Keratinocyte (primary cell): ENCODE measurements around the gene ZBTB48. TPM values are rescaled to one million over a fixed set of nuclear protein-coding genes. Genes with fewer than 3 reads are reported as not detected.
A peak's percentile ranks its signal among the peaks of the same experiment; 100 is the strongest.

Experiments
- DNase-seq: peaks from one replicate; pipeline ENCODE4 v3.0.0-alpha.2; 2011; ENCODE audit warnings: low read depth, missing footprints, low spot score
- FAIRE-seq: peaks from 2 replicates; lab custom pipeline; 2011; peaks lifted over from hg19 to GRCh38; lab: Jason Lieb, UNC
- H2AFZ ChIP-seq: 2 replicates; pipeline ENCODE4 v1.6.0; 2012; ENCODE audit warnings: low read length, control low read depth, inconsistent platforms; ENCODE audit not compliant: control insufficient read depth
- H3K27ac ChIP-seq: 2 replicates; pipeline ENCODE4 v1.5.1; 2011; ENCODE audit warnings: low read length; ENCODE audit not compliant: control insufficient read depth, insufficient read depth
- H3K27me3 ChIP-seq: 3 replicates; pipeline ENCODE4 v1.6.0; 2011; ENCODE audit warnings: low read length; ENCODE audit not compliant: control insufficient read depth, insufficient read depth; ENCODE audit errors: extremely low read depth
- H3K36me3 ChIP-seq, 2 experiments: 2 replicates in 1 of 2; 3 replicates in 1 of 2; pipeline ENCODE4 v1.5.1; 2011; ENCODE audit warnings: low read length in 2 of 2, mild to moderate bottlenecking in 1 of 2; ENCODE audit not compliant: control insufficient read depth in 2 of 2, insufficient read depth in 2 of 2; ENCODE audit errors: extremely low read depth in 1 of 2
- H3K4me1 ChIP-seq: 3 replicates; pipeline ENCODE4 v1.5.1; 2011; ENCODE audit warnings: low read length; ENCODE audit not compliant: control insufficient read depth, insufficient read depth; ENCODE audit errors: extremely low read depth
- H3K4me2 ChIP-seq: 3 replicates; pipeline ENCODE4 v1.6.0; 2011; ENCODE audit warnings: low read depth, low read length; ENCODE audit not compliant: control insufficient read depth, insufficient read depth; ENCODE audit errors: extremely low read depth
- H3K4me3 ChIP-seq, 3 experiments: fragments of 200-600 bp in 1 of 3; sonication (generic) in 1 of 3; 2 replicates in 2 of 3; 3 replicates in 1 of 3; pipeline ENCODE4 v1.5.1; 2011 to 2016; ENCODE audit warnings: low read length in 3 of 3, mild to moderate bottlenecking in 3 of 3, control low read depth in 2 of 3, inconsistent platforms in 1 of 3, low read depth in 1 of 3, mixed read lengths in 1 of 3, mixed run types in 1 of 3, moderate library complexity in 1 of 3; ENCODE audit not compliant: control insufficient read depth in 2 of 3, insufficient read depth in 2 of 3; ENCODE audit errors: extremely low read depth in 1 of 3
- H3K79me2 ChIP-seq: 2 replicates; pipeline ENCODE4 v1.6.0; 2012; ENCODE audit warnings: low read length; ENCODE audit not compliant: control insufficient read depth, insufficient read depth
- H3K9ac ChIP-seq: 3 replicates; pipeline ENCODE4 v1.6.0; 2011; ENCODE audit warnings: low read length; ENCODE audit not compliant: control insufficient read depth, insufficient read depth; ENCODE audit errors: extremely low read depth
- H3K9me1 ChIP-seq: 3 replicates; pipeline ENCODE4 v1.6.0; 2011; ENCODE audit warnings: low read length; ENCODE audit not compliant: control insufficient read depth, insufficient read depth; ENCODE audit errors: extremely low read depth
- H3K9me3 ChIP-seq: 2 replicates; pipeline ENCODE4 v1.5.1; 2012; ENCODE audit warnings: low read depth, low read length; ENCODE audit not compliant: control insufficient read depth
- H4K20me1 ChIP-seq: 3 replicates; pipeline ENCODE4 v1.6.0; 2011; ENCODE audit warnings: low read length; ENCODE audit not compliant: control insufficient read depth, insufficient read depth; ENCODE audit errors: extremely low read depth
- EZH2 ChIP-seq: IDR thresholded peaks from one replicate; pipeline ENCODE4 v1.6.1; 2012; ENCODE audit warnings: inconsistent platforms, mild to moderate bottlenecking, low read length, moderate library complexity
- dilution Hi-C: fragments of 300-500 bp; cut with MboI; formaldehyde crosslinking; loops from one replicate; pipeline ENCODE4 v1.7.0; 2020; ENCODE audit warnings: low sequenced_read_pairs; ENCODE audit not compliant: extremely low pct_ligation_motif_present
- polyA plus RNA-seq, 5 experiments: library from polyadenylated mRNA; depleted of rRNA in 3 of 5; stranded (reverse) in 3 of 5; stranded (forward) in 1 of 5; unstranded in 1 of 5; fragments of >200 nt; gene quantifications; 1 replicate in 1 of 5; 2 replicates in 3 of 5; 3 replicates in 1 of 5; pipeline versions ENCODE4 v1.2.1 to v1.2.3, GENCODE V29; 2011 to 2012; ENCODE audit warnings: missing spikeins in 2 of 5, low read depth in 1 of 5, low replicate concordance in 1 of 5
- TF ChIP-seq, protein P1 (sequence below), 3 experiments: IDR thresholded peaks in 1 of 3; conservative IDR thresholded peaks in 1 of 3; optimal IDR thresholded peaks in 1 of 3; 2 replicates in 2 of 3; 3 replicates in 1 of 3; pipeline versions ENCODE3 to v1.5.1; 2011; ENCODE audit warnings: low read length in 3 of 3, mild to moderate bottlenecking in 3 of 3, moderate library complexity in 2 of 3, control low read depth in 1 of 3, inconsistent platforms in 1 of 3; ENCODE audit not compliant: insufficient read depth in 2 of 3; ENCODE audit errors: extremely low read depth in 1 of 3

The ZBTB48 gene
- polyA plus RNA-seq, 1 donor (not counting 4 experiments of a cell fraction or from before 2014, with no cell fraction given): 10.9 TPM

- Histone ChIP-seq H3K9me1 (peaks cover 6% of the 10 kb centered on the region), H2AFZ (no peak overlapping the region), H3K4me1 (peaks cover 34% of the 10 kb centered on the region), H4K20me1 (peaks cover 68% of the 10 kb centered on the region), H3K27ac (no peak overlapping the region), H3K79me2 (peaks cover 92% of the 10 kb centered on the region), H3K4me3 (peak overlapping the region in 1 of 3 experiments; percentile 13), H3K9me3 (no peaks in the 10 kb centered on the region), H3K9ac (peak overlapping the region; percentile 28), H3K4me2 (no peak overlapping the region), H3K36me3 (peaks cover 54 to 69% of the 10 kb centered on the region in 2 experiments), H3K27me3 (no peaks in the 10 kb centered on the region)
- TF ChIP-seq, protein P1, sequence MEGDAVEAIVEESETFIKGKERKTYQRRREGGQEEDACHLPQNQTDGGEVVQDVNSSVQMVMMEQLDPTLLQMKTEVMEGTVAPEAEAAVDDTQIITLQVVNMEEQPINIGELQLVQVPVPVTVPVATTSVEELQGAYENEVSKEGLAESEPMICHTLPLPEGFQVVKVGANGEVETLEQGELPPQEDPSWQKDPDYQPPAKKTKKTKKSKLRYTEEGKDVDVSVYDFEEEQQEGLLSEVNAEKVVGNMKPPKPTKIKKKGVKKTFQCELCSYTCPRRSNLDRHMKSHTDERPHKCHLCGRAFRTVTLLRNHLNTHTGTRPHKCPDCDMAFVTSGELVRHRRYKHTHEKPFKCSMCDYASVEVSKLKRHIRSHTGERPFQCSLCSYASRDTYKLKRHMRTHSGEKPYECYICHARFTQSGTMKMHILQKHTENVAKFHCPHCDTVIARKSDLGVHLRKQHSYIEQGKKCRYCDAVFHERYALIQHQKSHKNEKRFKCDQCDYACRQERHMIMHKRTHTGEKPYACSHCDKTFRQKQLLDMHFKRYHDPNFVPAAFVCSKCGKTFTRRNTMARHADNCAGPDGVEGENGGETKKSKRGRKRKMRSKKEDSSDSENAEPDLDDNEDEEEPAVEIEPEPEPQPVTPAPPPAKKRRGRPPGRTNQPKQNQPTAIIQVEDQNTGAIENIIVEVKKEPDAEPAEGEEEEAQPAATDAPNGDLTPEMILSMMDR (optimal IDR thresholded peaks at IDR 0.05 in 1 of 3, IDR thresholded peaks at IDR 0.05 in 1 of 3, conservative IDR thresholded peaks at IDR 0.05 in 1 of 3; ENCODE audit: extremely low read depth in 1 of 3, insufficient read depth in 2 of 3, low read length in 3 of 3): no peak
- no peak for TF ChIP-seq EZH2
- dilution Hi-C loops: no loop called here
- FAIRE-seq: no peak
- DNase-seq: no peak
Measured at GRCh38 chr1:6596886-6597776, 17.3 kb downstream of the ZBTB48 start.

DNA sequence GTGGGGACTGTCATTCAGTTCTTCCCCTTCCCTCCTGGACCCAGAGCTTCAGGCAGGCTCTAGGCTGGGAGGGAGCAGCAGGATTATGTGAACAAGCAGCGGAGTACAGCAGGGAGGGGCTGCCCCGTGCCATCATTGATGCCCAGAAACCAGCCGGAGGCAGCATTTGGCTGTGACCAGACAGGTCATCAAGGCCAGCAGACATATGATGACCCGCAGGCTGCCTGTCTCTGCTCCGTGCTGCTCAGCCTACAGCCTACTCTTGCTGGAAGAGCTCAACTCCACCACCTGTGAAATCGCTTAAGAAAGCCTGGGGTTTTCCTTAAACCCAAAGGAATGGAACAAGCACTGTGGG lies 18.0 kb downstream of the ZBTB48 start:
- TF ChIP-seq EZH2: no peak
- TF ChIP-seq, protein P1 (optimal IDR thresholded peaks at IDR 0.05 in 1 of 3, IDR thresholded peaks at IDR 0.05 in 1 of 3, conservative IDR thresholded peaks at IDR 0.05 in 1 of 3; ENCODE audit: extremely low read depth in 1 of 3, insufficient read depth in 2 of 3, low read length in 3 of 3): no peak
- Histone ChIP-seq H4K20me1 (peaks cover 62% of the 10 kb centered on the region), H3K9me3 (no peaks in the 10 kb centered on the region), H3K9me1 (peaks cover 6% of the 10 kb centered on the region), H3K4me2 (peak overlapping the region; percentile 27), H3K27me3 (no peaks in the 10 kb centered on the region), H3K9ac (peak overlapping the region; percentile 28), H3K27ac (peak overlapping the region; percentile 49), H3K4me3 (peak overlapping the region in 1 of 3 experiments; percentile 19), H3K36me3 (peaks cover 48 to 65% of the 10 kb centered on the region in 2 experiments), H2AFZ (no peak overlapping the region), H3K79me2 (peaks cover 91% of the 10 kb centered on the region), H3K4me1 (peaks cover 34% of the 10 kb centered on the region)
- dilution Hi-C loops: no loop called here
- DNase-seq (no peak), FAIRE-seq (no peak)
